Measurements from ENCODE around the gene MPHOSPH9. TPM values are rescaled to one million over a fixed set of nuclear protein-coding genes. Genes with fewer than 3 reads are reported as not detected.

MPHOSPH9 gene
- total RNA-seq, 1 experiment from 2014 or later = 43.1 TPM

GRCh38 chr12:123171967-123172366 is 61.0 kb downstream of the MPHOSPH9 start:
- CTCF ChIA-PET = no interaction called here
- H3K27ac Mint-ChIP-seq (ENCODE audit: unreplicated experiment) = no peak overlapping the region
- POLR2A ChIA-PET = no interaction called here

GRCh38 chr12:123167329-123167728 is 65.6 kb downstream of the MPHOSPH9 start:
- H3K27ac Mint-ChIP-seq (ENCODE audit: unreplicated experiment) = no peak overlapping the region
- POLR2A ChIA-PET = no interaction called here
- H3K27me3 Mint-ChIP-seq (ENCODE audit: insufficient read depth, unreplicated experiment) = no peaks in the 10 kb centered on the region
- Histone ChIP-seq H3K27me3 (replicated peaks; ENCODE audit: control insufficient read depth, insufficient read depth, low read length) (no peaks in the 10 kb centered on the region), H3K9me3 (no peaks in the 10 kb centered on the region), H3K4me3 (ENCODE audit: low read depth, low read length) (no peak overlapping the region), H3K36me3 (ENCODE audit: control insufficient read depth, insufficient read depth, low read length) (no peaks in the 10 kb centered on the region), H3K4me1 (peaks cover 7% of the 10 kb centered on the region; the same call in 1 of the 2 replicates)
- no peak for TF ChIP-seq CTCF (IDR thresholded peaks at IDR 0.05; ENCODE audit: insufficient read depth in 1 of 2, low read depth in 1 of 2, low read length in 1 of 2, severe bottlenecking in 1 of 2, unreplicated experiment in 1 of 2)
- CTCF ChIA-PET = interaction anchor here (0.6 kb wide), 1 partner anchor 13 kb away, joined by 3 read pairs; no protein-coding TSS in a partner anchor
- intact Hi-C loops (cut with micrococcal nuclease; ENCODE audit: unreplicated experiment) = no loop called here
- H3K36me3 Mint-ChIP-seq (ENCODE audit: insufficient read depth, unreplicated experiment) = peaks cover 17% of the 10 kb centered on the region
- no peak for DNase-seq
- no peaks in the 10 kb centered on the region for H3K9me3 Mint-ChIP-seq (ENCODE audit: unreplicated experiment)
- BruUV-seq (replicated peaks) = no TSS peak
- H3K4me1 Mint-ChIP-seq (ENCODE audit: low read depth, unreplicated experiment) = peaks cover 10% of the 10 kb centered on the region
- H3K4me3 Mint-ChIP-seq (ENCODE audit: unreplicated experiment) = no peak overlapping the region

More at GRCh38 chr12:123171967-123172366, 61.0 kb downstream of the MPHOSPH9 start:
- BruUV-seq (replicated peaks) = no TSS peak
- H3K9me3 ChIP-seq = no peaks in the 10 kb centered on the region
- H3K36me3 Mint-ChIP-seq (ENCODE audit: insufficient read depth, unreplicated experiment) = peaks cover 33% of the 10 kb centered on the region
- no peak overlapping the region for H3K4me3 ChIP-seq (ENCODE audit: low read depth, low read length)
- no peaks in the 10 kb centered on the region for H3K27me3 ChIP-seq (replicated peaks; ENCODE audit: control insufficient read depth, insufficient read depth, low read length)
- no peak for TF ChIP-seq CTCF (IDR thresholded peaks at IDR 0.05; ENCODE audit: insufficient read depth in 1 of 2, low read depth in 1 of 2, low read length in 1 of 2, severe bottlenecking in 1 of 2, unreplicated experiment in 1 of 2)
- no peaks in the 10 kb centered on the region for H3K36me3 ChIP-seq (ENCODE audit: control insufficient read depth, insufficient read depth, low read length)
- no peak for DNase-seq
- H3K9me3 Mint-ChIP-seq (ENCODE audit: unreplicated experiment) = no peaks in the 10 kb centered on the region
- H3K27me3 Mint-ChIP-seq (ENCODE audit: insufficient read depth, unreplicated experiment) = no peaks in the 10 kb centered on the region
- peaks cover 5% of the 10 kb centered on the region for H3K4me1 Mint-ChIP-seq (ENCODE audit: low read depth, unreplicated experiment)
- intact Hi-C loops (cut with micrococcal nuclease; ENCODE audit: unreplicated experiment) = no loop called here
- no peak overlapping the region for H3K4me3 Mint-ChIP-seq (ENCODE audit: unreplicated experiment)
- no peaks in the 10 kb centered on the region for H3K4me1 ChIP-seq

GRCh38 chr12:123165537-123165936 is 67.4 kb downstream of the MPHOSPH9 start:
- Mint-ChIP-seq H3K27me3 (ENCODE audit: insufficient read depth, unreplicated experiment) (no peaks in the 10 kb centered on the region), H3K36me3 (ENCODE audit: insufficient read depth, unreplicated experiment) (peaks cover 11% of the 10 kb centered on the region), H3K4me3 (ENCODE audit: unreplicated experiment) (no peak overlapping the region), H3K27ac (ENCODE audit: unreplicated experiment) (no peak overlapping the region), H3K4me1 (ENCODE audit: low read depth, unreplicated experiment) (peaks cover 10% of the 10 kb centered on the region), H3K9me3 (ENCODE audit: unreplicated experiment) (no peaks in the 10 kb centered on the region)
- TF ChIP-seq CTCF (IDR thresholded peaks at IDR 0.05; ENCODE audit: insufficient read depth in 1 of 2, low read depth in 1 of 2, low read length in 1 of 2, severe bottlenecking in 1 of 2, unreplicated experiment in 1 of 2) = no peak
- intact Hi-C loops (cut with micrococcal nuclease; ENCODE audit: unreplicated experiment) = no loop called here
- H3K4me1 ChIP-seq = peaks cover 7% of the 10 kb centered on the region; the same call in 1 of the 2 replicates
- ChIA-PET CTCF (no interaction called here), POLR2A (no interaction called here)
- no TSS peak for BruUV-seq (replicated peaks)
- no peaks in the 10 kb centered on the region for H3K36me3 ChIP-seq (ENCODE audit: control insufficient read depth, insufficient read depth, low read length)
- H3K9me3 ChIP-seq = no peaks in the 10 kb centered on the region
- no peak for DNase-seq
- H3K27me3 ChIP-seq (replicated peaks; ENCODE audit: control insufficient read depth, insufficient read depth, low read length) = no peaks in the 10 kb centered on the region
- H3K4me3 ChIP-seq (ENCODE audit: low read depth, low read length) = no peak overlapping the region
